BE2C (cell line): Measurements from ENCODE around the gene TARS1.

Source experiments
- DNase-seq: peaks from one replicate; pipeline ENCODE4 v3.0.0-alpha.2; 2020
- H3K27me3 ChIP-seq: fragments of 250-450 bp; sonication (Bioruptor Pico); 2 replicates; pipeline ENCODE4 v1.5.1; 2020; ENCODE audit warnings: mild to moderate bottlenecking
- H3K36me3 ChIP-seq: fragments of 250-450 bp; sonication (Bioruptor Pico); 2 replicates; pipeline ENCODE4 v1.5.1; 2020; ENCODE audit warnings: mild to moderate bottlenecking
- H3K4me1 ChIP-seq: fragments of 250-450 bp; sonication (Bioruptor Pico); 2 replicates; pipeline ENCODE4 v1.5.1; 2020
- H3K4me3 ChIP-seq: 2 replicates; pipeline ENCODE4 v1.5.1; 2011; ENCODE audit warnings: low read depth, low read length
- H3K9me3 ChIP-seq: fragments of 250-450 bp; sonication (Bioruptor Pico); 2 replicates; pipeline ENCODE4 v1.5.1; 2020
- TF ChIP-seq, protein P1 (sequence below): IDR thresholded peaks from 2 replicates; pipeline ENCODE4 v1.5.1; 2012; ENCODE audit warnings: mild to moderate bottlenecking, low read depth, low read length

The TARS1 gene

DNA sequence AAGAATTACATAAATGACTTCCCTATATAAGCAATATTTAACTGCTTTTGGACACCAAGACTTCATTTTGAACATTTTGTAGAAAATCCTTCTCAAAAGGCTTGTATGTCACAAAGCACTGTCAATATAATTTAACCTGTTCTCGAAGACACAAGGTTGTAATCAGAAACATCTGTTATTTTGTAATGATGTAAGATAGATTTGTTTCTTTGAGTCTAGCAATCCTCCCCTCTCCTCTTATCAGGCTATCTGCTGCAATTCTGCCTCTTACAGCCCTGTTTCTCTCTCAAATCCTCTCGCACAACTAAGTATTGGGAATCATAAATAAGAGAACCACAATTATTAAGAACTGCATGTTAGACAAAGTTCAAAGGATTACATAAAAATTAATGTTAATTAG lies 18.6 kb upstream of the TARS1 start:
- Histone ChIP-seq H3K36me3 (no peaks in the 10 kb centered on the region), H3K9me3 (no peaks in the 10 kb centered on the region), H3K4me3 (no peak overlapping the region), H3K27me3 (no peaks in the 10 kb centered on the region; the same call in 1 of the 2 replicates), H3K4me1 (no peaks in the 10 kb centered on the region)
- DNase-seq: no peak
- TF ChIP-seq, protein P1, sequence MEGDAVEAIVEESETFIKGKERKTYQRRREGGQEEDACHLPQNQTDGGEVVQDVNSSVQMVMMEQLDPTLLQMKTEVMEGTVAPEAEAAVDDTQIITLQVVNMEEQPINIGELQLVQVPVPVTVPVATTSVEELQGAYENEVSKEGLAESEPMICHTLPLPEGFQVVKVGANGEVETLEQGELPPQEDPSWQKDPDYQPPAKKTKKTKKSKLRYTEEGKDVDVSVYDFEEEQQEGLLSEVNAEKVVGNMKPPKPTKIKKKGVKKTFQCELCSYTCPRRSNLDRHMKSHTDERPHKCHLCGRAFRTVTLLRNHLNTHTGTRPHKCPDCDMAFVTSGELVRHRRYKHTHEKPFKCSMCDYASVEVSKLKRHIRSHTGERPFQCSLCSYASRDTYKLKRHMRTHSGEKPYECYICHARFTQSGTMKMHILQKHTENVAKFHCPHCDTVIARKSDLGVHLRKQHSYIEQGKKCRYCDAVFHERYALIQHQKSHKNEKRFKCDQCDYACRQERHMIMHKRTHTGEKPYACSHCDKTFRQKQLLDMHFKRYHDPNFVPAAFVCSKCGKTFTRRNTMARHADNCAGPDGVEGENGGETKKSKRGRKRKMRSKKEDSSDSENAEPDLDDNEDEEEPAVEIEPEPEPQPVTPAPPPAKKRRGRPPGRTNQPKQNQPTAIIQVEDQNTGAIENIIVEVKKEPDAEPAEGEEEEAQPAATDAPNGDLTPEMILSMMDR: no peak

DNA sequence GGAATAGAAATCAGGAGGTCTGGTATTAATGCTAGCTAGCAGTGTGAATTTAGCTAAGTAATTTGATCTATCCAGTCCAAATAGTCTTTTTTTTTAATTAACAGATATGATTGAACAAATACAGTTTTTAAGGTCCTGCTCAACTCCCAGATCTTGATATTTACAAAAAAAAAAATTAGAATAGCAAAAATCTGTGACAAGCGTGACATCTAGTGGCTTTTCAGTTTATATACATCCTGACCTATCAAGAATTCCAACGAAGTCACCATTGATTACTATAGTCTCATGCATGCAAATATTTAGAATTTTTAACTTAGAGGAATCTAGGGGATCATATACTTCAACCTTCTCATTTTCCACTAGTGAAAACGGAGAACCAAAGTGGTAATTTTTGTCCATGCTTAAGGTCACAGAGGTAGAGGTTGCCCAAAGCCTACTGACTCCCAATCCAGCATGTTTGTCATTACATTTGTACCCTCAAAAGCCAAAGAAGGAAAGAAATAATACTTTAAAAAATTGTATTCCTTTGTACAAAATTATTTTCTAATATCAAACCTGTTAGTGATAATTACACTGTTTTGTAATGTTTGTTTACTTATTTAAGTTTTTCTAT lies 17.6 kb upstream of the TARS1 start:
- Histone ChIP-seq H3K4me3 (no peak overlapping the region), H3K36me3 (no peaks in the 10 kb centered on the region), H3K9me3 (no peaks in the 10 kb centered on the region), H3K4me1 (no peaks in the 10 kb centered on the region), H3K27me3 (no peaks in the 10 kb centered on the region; the same call in 1 of the 2 replicates)
- TF ChIP-seq, protein P1: peak; percentile 45
- no peak for DNase-seq

- DNase-seq: no peak
- Histone ChIP-seq H3K36me3 (no peaks in the 10 kb centered on the region), H3K27me3 (no peaks in the 10 kb centered on the region; the same call in 1 of the 2 replicates), H3K4me1 (no peaks in the 10 kb centered on the region), H3K9me3 (no peaks in the 10 kb centered on the region; the same call in 1 of the 2 replicates), H3K4me3 (no peak overlapping the region)
- TF ChIP-seq, protein P1: no peak
These were observed 15.5 kb upstream of the TARS1 start for GRCh38 chr5:33425314-33425713.

DNA sequence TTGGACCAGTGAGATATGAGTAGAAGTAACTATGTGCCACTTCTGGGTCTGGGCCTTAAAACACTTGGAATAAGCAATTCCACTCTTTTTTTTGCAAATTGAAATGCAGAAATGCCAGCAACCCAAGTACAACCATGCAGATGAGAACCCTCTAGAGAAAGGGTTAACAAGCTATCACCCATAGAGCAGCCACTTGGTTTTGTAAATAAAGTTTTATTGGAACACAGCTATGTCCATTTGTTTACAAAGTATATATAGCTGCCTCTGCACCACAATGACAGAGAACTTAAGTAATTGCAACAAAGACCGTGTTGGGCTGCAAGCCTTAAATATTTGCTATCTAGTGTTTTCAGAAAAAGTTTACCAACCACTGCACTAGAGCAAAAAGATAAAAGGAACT lies 9.8 kb upstream of the TARS1 start:
- Histone ChIP-seq H3K4me1 (no peaks in the 10 kb centered on the region), H3K4me3 (no peak overlapping the region), H3K36me3 (no peaks in the 10 kb centered on the region), H3K9me3 (no peaks in the 10 kb centered on the region; the same call in 1 of the 2 replicates), H3K27me3 (no peaks in the 10 kb centered on the region; the same call in 1 of the 2 replicates)
- TF ChIP-seq, protein P1: no peak
- no peak for DNase-seq

GRCh38 chr5:33432656-33433055 lies 8.1 kb upstream of the TARS1 start:
- Histone ChIP-seq H3K4me1 (no peaks in the 10 kb centered on the region), H3K27me3 (no peaks in the 10 kb centered on the region; the same call in 1 of the 2 replicates), H3K36me3 (no peaks in the 10 kb centered on the region), H3K4me3 (no peak overlapping the region), H3K9me3 (no peaks in the 10 kb centered on the region; the same call in 1 of the 2 replicates)
- TF ChIP-seq, protein P1: no peak
- no peak for DNase-seq
